Measurements from ENCODE around the gene TRMO.

Gene TRMO

GRCh38 chr9:97857606-97858392, 64.5 kb downstream of the TRMO start:
- DNase-seq: no peak

GRCh38 chr9:97856857-97857605, 65.3 kb downstream of the TRMO start:
- DNase-seq: no peak

- no peak for DNase-seq
These were observed 66.4 kb downstream of the TRMO start for GRCh38 chr9:97855899-97856298.

- no peak for DNase-seq
These were observed 66.8 kb downstream of the TRMO start for GRCh38 chr9:97855486-97855875.

GRCh38 chr9:97854696-97855485, 67.4 kb downstream of the TRMO start:
- DNase-seq: no peak
